Liver (tissue), 9 donors: ENCODE data around the gene MOB3B. TPM values are rescaled to one million over a fixed set of nuclear protein-coding genes. Genes with fewer than 3 reads are reported as not detected.

ENCODE experiments used
- DNase-seq: peaks from one replicate; pipeline ENCODE4 v3.0.0-alpha.2; 2017; ENCODE audit warnings: low spot score
- H3K27ac ChIP-seq, 2 donors: one replicate each; pipeline ENCODE4 v1.7.0; 2013; ENCODE audit warnings: inconsistent platforms in 2 of 2, low read length in 2 of 2, control low read depth in 1 of 2, low read depth in 1 of 2, mild to moderate bottlenecking in 1 of 2
- H3K27me3 ChIP-seq, 4 donors: one replicate each; pipeline versions ENCODE4 v1.6.1 to v1.7.0; 2013; ENCODE audit warnings: low read length in 3 of 4, inconsistent platforms in 1 of 4, mild to moderate bottlenecking in 1 of 4, moderate library complexity in 1 of 4; ENCODE audit not compliant: control insufficient read depth in 4 of 4, insufficient read depth in 4 of 4
- H3K36me3 ChIP-seq, 4 donors: one replicate each; pipeline versions ENCODE4 v1.6.1 to v1.7.0; 2013; ENCODE audit warnings: low read length in 3 of 4, mild to moderate bottlenecking in 3 of 4, low read depth in 1 of 4, moderate library complexity in 1 of 4; ENCODE audit not compliant: control insufficient read depth in 4 of 4, insufficient read depth in 3 of 4
- H3K4me1 ChIP-seq, 4 donors: one replicate each; pipeline versions ENCODE4 v1.6.1 to v1.7.0; 2013; ENCODE audit warnings: low read length in 3 of 4, mild to moderate bottlenecking in 3 of 4, moderate library complexity in 1 of 4; ENCODE audit not compliant: control insufficient read depth in 4 of 4, insufficient read depth in 4 of 4
- H3K4me3 ChIP-seq, 3 donors: one replicate each; pipeline versions ENCODE4 v1.6.1 to v1.7.0; 2013; ENCODE audit warnings: low read length in 3 of 3, control low read depth in 1 of 3, low read depth in 1 of 3, mild to moderate bottlenecking in 1 of 3
- H3K9ac ChIP-seq, 2 donors: one replicate each; pipeline ENCODE4 v1.7.0; 2013; ENCODE audit warnings: low read length in 2 of 2, mild to moderate bottlenecking in 2 of 2, moderate library complexity in 2 of 2, control low read depth in 1 of 2, low read depth in 1 of 2
- H3K9me3 ChIP-seq, 4 donors: one replicate each; pipeline versions ENCODE4 v1.6.1 to v1.7.0; 2013; ENCODE audit warnings: low read length in 3 of 4; ENCODE audit not compliant: control insufficient read depth in 4 of 4
- ATF3 ChIP-seq: IDR thresholded peaks from 2 replicates; pipeline ENCODE4 v1.6.1; 2016; ENCODE audit warnings: antibody characterized with exemption
- EGR1 ChIP-seq, 2 donors: IDR thresholded peaks; 2 replicates each; pipeline ENCODE4 v1.6.1; 2016 to 2018; ENCODE audit warnings: antibody characterized with exemption in 2 of 2, low read depth in 2 of 2
- FOXA1 ChIP-seq: IDR thresholded peaks from 2 replicates; pipeline ENCODE4 v1.6.1; 2016; ENCODE audit warnings: antibody characterized with exemption
- FOXA2 ChIP-seq: IDR thresholded peaks from 2 replicates; pipeline ENCODE4 v1.6.1; 2016; ENCODE audit warnings: antibody characterized with exemption
- GABPA ChIP-seq, 2 donors: IDR thresholded peaks in 1 of 2; conservative IDR thresholded peaks in 1 of 2; 2 replicates each; pipeline ENCODE4 v1.6.1; 2016; ENCODE audit warnings: antibody characterized with exemption in 2 of 2, mild to moderate bottlenecking in 1 of 2, moderate library complexity in 1 of 2
- HNF4G ChIP-seq: IDR thresholded peaks from 2 replicates; pipeline ENCODE4 v1.6.1; 2016; ENCODE audit warnings: antibody characterized with exemption
- JUND ChIP-seq, 2 donors: IDR thresholded peaks; 2 replicates each; pipeline ENCODE4 v1.6.1; 2016; ENCODE audit warnings: antibody characterized with exemption in 2 of 2
- MAX ChIP-seq: IDR thresholded peaks from 2 replicates; pipeline ENCODE4 v1.6.1; 2016; ENCODE audit warnings: antibody characterized with exemption
- NR2F2 ChIP-seq: IDR thresholded peaks from 2 replicates; pipeline ENCODE4 v1.6.1; 2016; ENCODE audit warnings: antibody characterized with exemption
- RAD21 ChIP-seq, 2 donors: IDR thresholded peaks; 2 replicates each; pipeline ENCODE4 v1.6.1; 2016; ENCODE audit warnings: antibody characterized with exemption in 2 of 2, mild to moderate bottlenecking in 2 of 2
- RXRA ChIP-seq, 2 donors: IDR thresholded peaks; 2 replicates each; pipeline ENCODE4 v1.6.1; 2017 to 2018; ENCODE audit warnings: antibody characterized with exemption in 2 of 2, mild to moderate bottlenecking in 1 of 2
- SP1 ChIP-seq: IDR thresholded peaks from 2 replicates; pipeline ENCODE4 v1.6.1; 2018; ENCODE audit warnings: antibody characterized with exemption, mild to moderate bottlenecking
- TAF1 ChIP-seq: conservative IDR thresholded peaks from 2 replicates; pipeline ENCODE4 v1.6.1; 2016; ENCODE audit warnings: antibody characterized with exemption, mild to moderate bottlenecking
- YY1 ChIP-seq: IDR thresholded peaks from 2 replicates; pipeline ENCODE4 v1.6.1; 2016; ENCODE audit warnings: antibody characterized with exemption, mild to moderate bottlenecking
- WGBS: extraction: QIAGEN DNeasy Blood & Tissue Kit; methylation state at CpG from one replicate; pipeline ENCODE4 v1.1.7; 2013; 5-methylcytosine and 5-hydroxymethylcytosine counted together
- polyA plus RNA-seq, 2 donors: library from polyadenylated mRNA; stranded (reverse) in 1 of 2; unstranded in 1 of 2; fragments of 200-250 nt in 1 of 2; fragments of >200 nt in 1 of 2; fragmentation: Nextera tagmentation in 1 of 2; extraction: Ambion mirVana in 1 of 2; gene quantifications; one replicate each; pipeline versions ENCODE4 v1.2.1 to v1.2.3, GENCODE V29; 2013 to 2015
- total RNA-seq, 2 donors: library from RNA; depleted of rRNA; stranded (reverse); fragments of >200 nt; gene quantifications; one replicate each; pipeline ENCODE4 v1.2.3, GENCODE V29; 2014
- TF ChIP-seq, protein P1 (sequence below): IDR thresholded peaks from 2 replicates; pipeline ENCODE4 v1.6.1; 2016; ENCODE audit warnings: antibody characterized with exemption, mild to moderate bottlenecking
- TF ChIP-seq, protein P2 (sequence below): IDR thresholded peaks from 2 replicates; pipeline ENCODE4 v1.6.1; 2016; ENCODE audit warnings: antibody characterized with exemption
- donor health status: healthy.
- donor health status: healthy.
- donor health status: healthy.
- donor health status: healthy.
- donor health status: healthy.

The MOB3B gene
- total and polyA plus RNA-seq, 4 donors = 0.36 to 1.1 (median 0.76) TPM

DNA sequence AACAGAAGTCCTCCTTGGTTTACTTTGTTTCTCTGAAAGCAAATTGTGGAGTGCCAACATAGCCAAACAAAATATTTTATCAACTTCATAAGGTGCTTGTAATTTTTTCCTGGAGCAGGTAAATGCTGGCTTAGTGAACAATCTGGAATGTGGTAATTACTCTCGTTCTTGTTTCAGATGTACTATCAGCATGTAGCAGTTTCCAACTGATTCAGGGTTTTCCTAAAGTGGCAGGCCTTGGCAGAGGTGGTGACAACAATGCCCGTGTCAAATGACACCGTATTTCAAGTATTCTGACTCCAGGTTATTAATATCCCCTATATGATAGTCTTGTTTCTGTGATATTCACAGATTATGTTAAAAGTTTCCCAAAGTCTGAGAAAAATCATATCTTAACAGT, 42.4 kb upstream of the MOB3B start:
- H3K4me3 ChIP-seq = peak overlapping the region in 2 of 3 donors; percentile 39 to 77
- no peaks in the 10 kb centered on the region for H3K36me3 ChIP-seq
- peak overlapping the region; percentile 96 to 98 for H3K27ac ChIP-seq
- peaks cover 0 to 23% (median 6%) of the 10 kb centered on the region in 4 donors for H3K4me1 ChIP-seq
- no peaks in the 10 kb centered on the region for H3K27me3 ChIP-seq
- TF ChIP-seq, protein P1, sequence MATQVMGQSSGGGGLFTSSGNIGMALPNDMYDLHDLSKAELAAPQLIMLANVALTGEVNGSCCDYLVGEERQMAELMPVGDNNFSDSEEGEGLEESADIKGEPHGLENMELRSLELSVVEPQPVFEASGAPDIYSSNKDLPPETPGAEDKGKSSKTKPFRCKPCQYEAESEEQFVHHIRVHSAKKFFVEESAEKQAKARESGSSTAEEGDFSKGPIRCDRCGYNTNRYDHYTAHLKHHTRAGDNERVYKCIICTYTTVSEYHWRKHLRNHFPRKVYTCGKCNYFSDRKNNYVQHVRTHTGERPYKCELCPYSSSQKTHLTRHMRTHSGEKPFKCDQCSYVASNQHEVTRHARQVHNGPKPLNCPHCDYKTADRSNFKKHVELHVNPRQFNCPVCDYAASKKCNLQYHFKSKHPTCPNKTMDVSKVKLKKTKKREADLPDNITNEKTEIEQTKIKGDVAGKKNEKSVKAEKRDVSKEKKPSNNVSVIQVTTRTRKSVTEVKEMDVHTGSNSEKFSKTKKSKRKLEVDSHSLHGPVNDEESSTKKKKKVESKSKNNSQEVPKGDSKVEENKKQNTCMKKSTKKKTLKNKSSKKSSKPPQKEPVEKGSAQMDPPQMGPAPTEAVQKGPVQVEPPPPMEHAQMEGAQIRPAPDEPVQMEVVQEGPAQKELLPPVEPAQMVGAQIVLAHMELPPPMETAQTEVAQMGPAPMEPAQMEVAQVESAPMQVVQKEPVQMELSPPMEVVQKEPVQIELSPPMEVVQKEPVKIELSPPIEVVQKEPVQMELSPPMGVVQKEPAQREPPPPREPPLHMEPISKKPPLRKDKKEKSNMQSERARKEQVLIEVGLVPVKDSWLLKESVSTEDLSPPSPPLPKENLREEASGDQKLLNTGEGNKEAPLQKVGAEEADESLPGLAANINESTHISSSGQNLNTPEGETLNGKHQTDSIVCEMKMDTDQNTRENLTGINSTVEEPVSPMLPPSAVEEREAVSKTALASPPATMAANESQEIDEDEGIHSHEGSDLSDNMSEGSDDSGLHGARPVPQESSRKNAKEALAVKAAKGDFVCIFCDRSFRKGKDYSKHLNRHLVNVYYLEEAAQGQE = no peak
- TF ChIP-seq RAD21 (IDR thresholded peaks at IDR 0.05) (no peak), MAX (no peak), NR2F2 (no peak), GABPA (IDR thresholded peaks at IDR 0.05 in 1 of 2, conservative IDR thresholded peaks at IDR 0.05 in 1 of 2) (no peak)
- no peaks in the 10 kb centered on the region for H3K9me3 ChIP-seq
- 23% methylated on average over 3 of the region's 3 CpGs for WGBS
- peak overlapping the region; percentile 6 to 93 for H3K9ac ChIP-seq
- DNase-seq = no peak

DNA sequence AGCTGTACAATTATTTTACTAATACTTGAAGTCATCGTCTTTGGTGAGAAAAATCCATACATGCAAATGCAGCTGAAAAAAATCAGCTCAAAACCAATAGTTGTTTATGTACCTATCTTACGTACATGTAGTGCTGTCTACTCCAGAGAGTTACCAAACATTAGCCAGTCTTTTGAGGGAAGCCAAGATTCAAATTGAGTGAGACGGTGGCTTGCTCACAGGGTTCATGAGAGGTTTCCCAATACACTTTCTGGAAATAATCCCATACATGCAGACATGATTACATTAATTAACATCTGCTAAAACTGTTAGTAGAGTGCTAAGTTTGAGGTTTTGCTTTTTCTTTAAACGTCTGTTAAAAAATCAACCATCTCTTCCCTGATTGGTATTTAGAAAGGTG, 41.4 kb upstream of the MOB3B start:
- DNase-seq = no peak
- no peak for TF ChIP-seq YY1
- TF ChIP-seq RXRA (IDR thresholded peaks at IDR 0.05) = peak in 1 of 2 donors; percentile 5
- no peak overlapping the region for H3K4me3 ChIP-seq
- peak overlapping the region in 1 of 2 donors; percentile 98 for H3K27ac ChIP-seq
- H3K4me1 ChIP-seq = peaks cover 0 to 32% (median 11%) of the 10 kb centered on the region in 4 donors
- 56% methylated on average over 4 of the region's 4 CpGs for WGBS
- H3K36me3 ChIP-seq = no peaks in the 10 kb centered on the region
- no peak overlapping the region for H3K9ac ChIP-seq
- H3K27me3 ChIP-seq = no peaks in the 10 kb centered on the region
- H3K9me3 ChIP-seq = no peaks in the 10 kb centered on the region

DNA sequence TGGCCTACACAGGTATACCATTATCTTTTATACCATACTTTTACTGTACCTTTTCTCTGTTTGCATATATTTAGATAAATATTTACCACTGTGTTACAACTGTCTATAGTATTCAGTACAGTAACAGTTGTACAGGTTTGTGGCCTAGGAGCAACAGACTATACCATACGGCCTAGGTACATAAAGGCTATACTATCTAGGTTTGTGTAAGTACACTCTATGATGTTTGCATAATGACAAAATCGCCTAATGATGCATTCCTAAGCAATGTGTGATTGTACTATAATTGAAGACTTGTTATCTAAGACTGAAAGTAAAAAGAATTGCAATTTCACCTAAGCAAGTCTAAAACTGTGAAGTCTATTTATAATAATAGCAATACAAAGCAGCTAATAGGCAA, 39.8 kb upstream of the MOB3B start:
- H3K4me3 ChIP-seq = no peak overlapping the region
- H3K27ac ChIP-seq = no peak overlapping the region
- H3K27me3 ChIP-seq = no peaks in the 10 kb centered on the region
- H3K9me3 ChIP-seq = no peaks in the 10 kb centered on the region
- DNase-seq = no peak
- H3K36me3 ChIP-seq = peaks cover 0 to 8% (median 0%) of the 10 kb centered on the region in 4 donors
- no peak overlapping the region for H3K9ac ChIP-seq
- 81% methylated on average over 2 of the region's 2 CpGs for WGBS
- H3K4me1 ChIP-seq = peaks cover 0 to 33% (median 16%) of the 10 kb centered on the region in 4 donors
- TF ChIP-seq MAX (no peak), TAF1 (no peak), FOXA2 (no peak), YY1 (no peak), RAD21 (IDR thresholded peaks at IDR 0.05) (no peak), HNF4G (no peak), EGR1 (IDR thresholded peaks at IDR 0.05; ENCODE audit: low read depth in 2 of 2) (no peak), JUND (IDR thresholded peaks at IDR 0.05) (no peak), SP1 (no peak), RXRA (IDR thresholded peaks at IDR 0.05) (no peak), NR2F2 (no peak), GABPA (IDR thresholded peaks at IDR 0.05 in 1 of 2, conservative IDR thresholded peaks at IDR 0.05 in 1 of 2) (no peak), ATF3 (no peak), FOXA1 (no peak)
- TF ChIP-seq, protein P2, sequence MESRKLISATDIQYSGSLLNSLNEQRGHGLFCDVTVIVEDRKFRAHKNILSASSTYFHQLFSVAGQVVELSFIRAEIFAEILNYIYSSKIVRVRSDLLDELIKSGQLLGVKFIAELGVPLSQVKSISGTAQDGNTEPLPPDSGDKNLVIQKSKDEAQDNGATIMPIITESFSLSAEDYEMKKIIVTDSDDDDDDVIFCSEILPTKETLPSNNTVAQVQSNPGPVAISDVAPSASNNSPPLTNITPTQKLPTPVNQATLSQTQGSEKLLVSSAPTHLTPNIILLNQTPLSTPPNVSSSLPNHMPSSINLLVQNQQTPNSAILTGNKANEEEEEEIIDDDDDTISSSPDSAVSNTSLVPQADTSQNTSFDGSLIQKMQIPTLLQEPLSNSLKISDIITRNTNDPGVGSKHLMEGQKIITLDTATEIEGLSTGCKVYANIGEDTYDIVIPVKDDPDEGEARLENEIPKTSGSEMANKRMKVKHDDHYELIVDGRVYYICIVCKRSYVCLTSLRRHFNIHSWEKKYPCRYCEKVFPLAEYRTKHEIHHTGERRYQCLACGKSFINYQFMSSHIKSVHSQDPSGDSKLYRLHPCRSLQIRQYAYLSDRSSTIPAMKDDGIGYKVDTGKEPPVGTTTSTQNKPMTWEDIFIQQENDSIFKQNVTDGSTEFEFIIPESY = no peak
- TF ChIP-seq, protein P1 = no peak
